Left lung (tissue), 10 donors: ENCODE results near the gene SNCA. TPM values are rescaled to one million over a fixed set of nuclear protein-coding genes. Genes with fewer than 3 reads are reported as not detected.

Source experiments
- ATAC-seq: fragments of 200-7000 bp; cut with Tn5 transposase; one replicate; pipeline ENCODE4 v1.9.1; 2020; ENCODE audit warnings: moderate library complexity
- DNase-seq, 4 donors: peaks; one replicate each; pipeline ENCODE4 v3.0.0-alpha.2; 2013 to 2020
- H3K27ac ChIP-seq, 2 donors: fragments of 200-600 bp; sonication (generic) in 1 of 2; one replicate each; pipeline versions ENCODE4 v1.5.0 to v1.8.0; 2020 to 2021
- H3K27me3 ChIP-seq, 2 donors: fragments of 200-600 bp; sonication (generic) in 1 of 2; one replicate each; pipeline versions ENCODE4 v1.5.0 to v1.8.0; 2020 to 2021
- H3K36me3 ChIP-seq, 2 donors: fragments of 200-600 bp; sonication (generic) in 1 of 2; one replicate each; pipeline versions ENCODE4 v1.5.0 to v1.8.0; 2020 to 2021
- H3K4me1 ChIP-seq, 2 donors: fragments of 200-600 bp; one replicate each; pipeline ENCODE4 v1.8.0; 2021
- H3K4me3 ChIP-seq, 2 donors: fragments of 200-600 bp; sonication (generic) in 1 of 2; one replicate each; pipeline versions ENCODE4 v1.5.0 to v1.8.0; 2020 to 2021; ENCODE audit warnings: mild to moderate bottlenecking in 1 of 2
- H3K9me3 ChIP-seq, 2 donors: fragments of 200-600 bp; sonication (generic) in 1 of 2; one replicate each; pipeline versions ENCODE4 v1.5.0 to v1.8.0; 2020 to 2021
- CTCF ChIP-seq, 2 donors: fragments of 200-600 bp; sonication (generic) in 1 of 2; IDR thresholded peaks; one replicate each; pipeline versions ENCODE4 v1.5.0 to v1.8.0; 2021; ENCODE audit warnings: antibody characterized with exemption in 2 of 2
- intact Hi-C, 2 donors: fragments of 100-400 bp; cut with DNase I; formaldehyde crosslinking; loops; one replicate each; pipeline versions ENCODE4 v1.11.2 to v1.14.2; 2022
- polyA plus RNA-seq, 6 donors: library from polyadenylated mRNA; unstranded; fragments of 120-200 nt; gene quantifications; one replicate each; pipeline ENCODE4 v1.2.1, GENCODE V29; 2013; ENCODE audit not compliant: insufficient read length in 6 of 6
- total RNA-seq, 2 donors: library from RNA; stranded (reverse); fragmentation: NEBNext Ultra II Directional; extraction: Animal tissue kit (Norgen Biotek cat#: 25700); gene quantifications; one replicate each; pipeline ENCODE4 v1.2.1, GENCODE V29; 2021
- donor health status: DM: no; HTN: yes; CAD: no.
- donor health status: DM: no; HTN: no; CAD: no.

SNCA gene
- total and polyA plus RNA-seq, 8 donors: 6.6 to 75.7 (median 50.9) TPM

- DNase-seq (no peak), ATAC-seq (no peak)
- no peak for TF ChIP-seq CTCF (IDR thresholded peaks at IDR 0.05)
- Histone ChIP-seq H3K9me3 (no peaks in the 10 kb centered on the region), H3K27ac (no peak overlapping the region), H3K4me1 (no peaks in the 10 kb centered on the region), H3K36me3 (no peaks in the 10 kb centered on the region), H3K4me3 (no peak overlapping the region), H3K27me3 (no peaks in the 10 kb centered on the region)
- intact Hi-C loops: no loop called here
Observed at GRCh38 chr4:89799071-89799470, 37.9 kb downstream of the SNCA start.

GRCh38 chr4:89797117-89797516 lies 39.8 kb downstream of the SNCA start:
- H3K4me3 ChIP-seq: no peak overlapping the region
- no peaks in the 10 kb centered on the region for H3K36me3 ChIP-seq
- intact Hi-C loops: no loop called here
- no peak overlapping the region for H3K27ac ChIP-seq
- no peaks in the 10 kb centered on the region for H3K4me1 ChIP-seq
- ATAC-seq: no peak
- H3K27me3 ChIP-seq: no peaks in the 10 kb centered on the region
- TF ChIP-seq CTCF (IDR thresholded peaks at IDR 0.05): no peak
- DNase-seq: no peak
- H3K9me3 ChIP-seq: no peaks in the 10 kb centered on the region

GRCh38 chr4:89788206-89789072 lies 48.5 kb downstream of the SNCA start:
- TF ChIP-seq CTCF (IDR thresholded peaks at IDR 0.05): no peak
- no peaks in the 10 kb centered on the region for H3K4me1 ChIP-seq
- H3K27me3 ChIP-seq: no peaks in the 10 kb centered on the region
- ATAC-seq: no peak
- no peaks in the 10 kb centered on the region for H3K36me3 ChIP-seq
- no peaks in the 10 kb centered on the region for H3K9me3 ChIP-seq
- DNase-seq: peak in 2 of 4 donors; percentile 73 to 91
- no peak overlapping the region for H3K4me3 ChIP-seq
- H3K27ac ChIP-seq: no peak overlapping the region
- intact Hi-C loops: no loop called here

- no peaks in the 10 kb centered on the region for H3K27me3 ChIP-seq
- DNase-seq: peak in 2 of 4 donors; percentile 32 to 46
- intact Hi-C loops: no loop called here
- no peaks in the 10 kb centered on the region for H3K9me3 ChIP-seq
- no peak for ATAC-seq
- H3K27ac ChIP-seq: no peak overlapping the region
- H3K36me3 ChIP-seq: no peaks in the 10 kb centered on the region
- no peaks in the 10 kb centered on the region for H3K4me1 ChIP-seq
- no peak for TF ChIP-seq CTCF (IDR thresholded peaks at IDR 0.05)
- no peak overlapping the region for H3K4me3 ChIP-seq
Observed at GRCh38 chr4:89784686-89785231, 52.2 kb downstream of the SNCA start.

- no peak overlapping the region for H3K27ac ChIP-seq
Observed at GRCh38 chr4:89781321-89781720, 55.6 kb downstream of the SNCA start.

More at GRCh38 chr4:89781321-89781720, 55.6 kb downstream of the SNCA start:
- Histone ChIP-seq H3K36me3 (no peaks in the 10 kb centered on the region), H3K9me3 (peaks cover 0 to 22% of the 10 kb centered on the region in 2 donors), H3K4me3 (no peak overlapping the region), H3K4me1 (no peaks in the 10 kb centered on the region), H3K27me3 (no peaks in the 10 kb centered on the region)
- DNase-seq (no peak), ATAC-seq (no peak)
- intact Hi-C loops: no loop called here
- no peak for TF ChIP-seq CTCF (IDR thresholded peaks at IDR 0.05)
